D721Med (cell line): ENCODE measurements around the gene MEPCE.
A peak's percentile ranks its signal among the peaks of the same experiment; 100 is the strongest.

ENCODE experiments used
- DNase-seq: peaks from one replicate; pipeline ENCODE4 v3.0.0; 2011; ENCODE audit warnings: low spot score; ENCODE audit not compliant: insufficient read length
- FAIRE-seq: peaks from 2 replicates; lab custom pipeline; 2011; peaks lifted over from hg19 to GRCh38; lab: Jason Lieb, UNC
- CTCF ChIP-seq: IDR thresholded peaks from 2 replicates; pipeline ENCODE4 v1.5.1; 2012; ENCODE audit warnings: mild to moderate bottlenecking, control low read depth; ENCODE audit not compliant: insufficient read depth; ENCODE audit errors: missing control alignments

The MEPCE gene

GRCh38 chr7:100483090-100483721 lies 53.6 kb downstream of the MEPCE start:
- FAIRE-seq (no peak), DNase-seq (peak; percentile 62)
- TF ChIP-seq CTCF: peak; percentile 73
